Nephron progenitor cell (in vitro differentiated cells): ENCODE results near the gene GH2.
"Not testable (repeated sequence)": the region's sequence is repeated elsewhere in the genome, so short reads cannot be mapped to it uniquely, and the experiment has no call there.

Source experiments
- DNase-seq: peaks from one replicate; pipeline ENCODE4 v3.0.0; 2021
- H3K27ac Mint-ChIP-seq: 2 replicates; pipeline ENCODE4 v1.8.0; 2021; ENCODE audit warnings: mild to moderate bottlenecking, moderate library complexity, mixed read lengths
- H3K27me3 Mint-ChIP-seq: 2 replicates; pipeline ENCODE4 v1.8.0; 2021; ENCODE audit warnings: mild to moderate bottlenecking, low read depth, mixed read lengths; ENCODE audit not compliant: poor library complexity
- H3K36me3 Mint-ChIP-seq: 2 replicates; pipeline ENCODE4 v1.8.0; 2021; ENCODE audit warnings: low read depth, mixed read lengths
- H3K4me1 Mint-ChIP-seq: 2 replicates; pipeline ENCODE4 v1.8.0; 2021; ENCODE audit warnings: mixed read lengths
- H3K4me3 Mint-ChIP-seq: 2 replicates; pipeline ENCODE4 v1.8.0; 2021; ENCODE audit warnings: mild to moderate bottlenecking, moderate library complexity, mixed read lengths
- H3K9me3 Mint-ChIP-seq: 2 replicates; pipeline ENCODE4 v1.8.0; 2021; ENCODE audit warnings: mild to moderate bottlenecking, moderate library complexity, mixed read lengths
- TF ChIP-seq, protein P1 (sequence below): fragments of 200-600 bp; sonication (generic); IDR thresholded peaks from 2 replicates; pipeline ENCODE4 v1.5.0; 2021; ENCODE audit warnings: antibody characterized with exemption

The GH2 gene

DNA sequence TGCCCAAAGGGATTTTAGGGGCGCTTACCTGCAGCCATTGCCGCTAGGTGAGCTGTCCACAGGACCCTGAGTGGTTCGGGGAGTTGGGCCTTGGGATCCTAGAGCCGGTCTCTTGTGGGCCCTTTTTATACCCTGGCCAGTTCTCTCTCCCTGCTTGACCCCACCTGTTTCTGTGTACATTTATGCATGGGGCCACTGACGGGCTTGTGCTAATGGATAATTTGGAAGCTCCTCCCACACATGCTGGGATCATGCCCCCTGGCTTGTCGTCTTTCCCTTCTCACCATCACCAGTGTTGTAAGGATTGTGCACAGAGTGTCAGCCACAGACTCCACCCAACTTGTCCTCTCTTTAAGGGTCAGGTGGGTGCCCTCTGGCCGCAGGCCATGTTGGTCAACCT, 8.2 kb downstream of the GH2 start, which contains the start of gene CSH2:
Gene CSH2 (minus strand): TSS at position 101 of the 400 bp plus-strand sequence. CDS start 63 bp downstream, at position 38.
- not testable (repeated sequence) for DNase-seq, H3K4me1 Mint-ChIP-seq, H3K36me3 Mint-ChIP-seq, H3K27ac Mint-ChIP-seq, H3K9me3 Mint-ChIP-seq, H3K4me3 Mint-ChIP-seq
- H3K27me3 Mint-ChIP-seq = peaks cover 28% of the 10 kb centered on the region

DNA sequence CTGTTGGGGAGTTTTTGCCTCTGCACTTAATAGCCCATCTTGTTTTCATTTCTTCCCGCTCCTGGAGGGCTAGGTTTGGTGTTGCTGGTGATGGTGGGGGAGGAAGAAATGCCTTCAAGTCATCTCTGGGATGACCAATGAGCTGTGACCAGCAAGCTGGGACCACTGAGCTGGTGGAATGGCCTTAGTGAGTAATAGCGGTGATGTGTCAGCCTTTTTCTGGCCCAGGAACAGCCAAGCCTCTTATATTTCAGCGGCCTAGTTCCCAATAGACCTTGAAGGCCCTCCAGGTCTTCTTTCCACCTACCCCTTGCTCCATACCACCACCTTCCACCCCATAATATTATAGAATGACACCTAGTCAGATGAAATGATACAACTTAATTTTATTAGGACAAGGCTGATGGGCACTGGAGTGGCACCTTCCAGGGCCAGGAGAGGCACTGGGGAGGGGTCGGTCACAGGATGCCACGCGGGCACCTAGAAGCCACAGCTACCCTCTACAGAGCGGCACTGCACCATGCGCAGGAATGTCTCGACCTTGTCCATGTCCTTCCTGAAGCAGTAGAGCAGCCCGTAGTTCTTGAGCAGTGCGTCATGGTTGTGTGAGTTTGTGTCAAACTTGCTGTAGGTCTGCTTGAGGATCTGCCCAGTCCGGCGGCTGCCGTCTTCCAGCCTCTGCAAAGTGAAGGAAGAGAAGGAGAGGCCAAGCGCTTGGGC, 9.9 kb downstream of the GH2 start:
- H3K36me3 Mint-ChIP-seq, H3K4me3 Mint-ChIP-seq, H3K4me1 Mint-ChIP-seq, H3K9me3 Mint-ChIP-seq, DNase-seq, H3K27ac Mint-ChIP-seq: not testable (repeated sequence)
- H3K27me3 Mint-ChIP-seq = peaks cover 16% of the 10 kb centered on the region

DNA sequence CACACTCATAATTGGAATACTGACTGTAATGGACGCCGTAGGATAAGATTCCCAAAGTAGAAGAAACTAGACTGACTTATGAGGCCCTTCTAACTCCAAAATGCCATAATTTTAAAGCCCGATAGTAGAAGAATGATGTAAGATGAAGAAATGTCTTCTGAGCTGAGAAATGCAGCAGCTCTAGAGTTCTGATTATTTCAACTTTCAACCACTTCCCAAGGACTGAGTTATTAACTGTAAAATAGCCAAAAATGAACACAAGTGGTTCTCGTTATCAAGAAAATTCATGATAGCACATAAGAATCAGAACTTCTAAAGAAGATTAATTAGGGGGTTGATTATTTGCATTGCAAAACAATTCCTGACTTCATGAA, 11.5 kb downstream of the GH2 start:
- not testable (repeated sequence) for H3K36me3 Mint-ChIP-seq, DNase-seq, H3K9me3 Mint-ChIP-seq, H3K4me3 Mint-ChIP-seq, H3K4me1 Mint-ChIP-seq, H3K27me3 Mint-ChIP-seq, H3K27ac Mint-ChIP-seq

DNA sequence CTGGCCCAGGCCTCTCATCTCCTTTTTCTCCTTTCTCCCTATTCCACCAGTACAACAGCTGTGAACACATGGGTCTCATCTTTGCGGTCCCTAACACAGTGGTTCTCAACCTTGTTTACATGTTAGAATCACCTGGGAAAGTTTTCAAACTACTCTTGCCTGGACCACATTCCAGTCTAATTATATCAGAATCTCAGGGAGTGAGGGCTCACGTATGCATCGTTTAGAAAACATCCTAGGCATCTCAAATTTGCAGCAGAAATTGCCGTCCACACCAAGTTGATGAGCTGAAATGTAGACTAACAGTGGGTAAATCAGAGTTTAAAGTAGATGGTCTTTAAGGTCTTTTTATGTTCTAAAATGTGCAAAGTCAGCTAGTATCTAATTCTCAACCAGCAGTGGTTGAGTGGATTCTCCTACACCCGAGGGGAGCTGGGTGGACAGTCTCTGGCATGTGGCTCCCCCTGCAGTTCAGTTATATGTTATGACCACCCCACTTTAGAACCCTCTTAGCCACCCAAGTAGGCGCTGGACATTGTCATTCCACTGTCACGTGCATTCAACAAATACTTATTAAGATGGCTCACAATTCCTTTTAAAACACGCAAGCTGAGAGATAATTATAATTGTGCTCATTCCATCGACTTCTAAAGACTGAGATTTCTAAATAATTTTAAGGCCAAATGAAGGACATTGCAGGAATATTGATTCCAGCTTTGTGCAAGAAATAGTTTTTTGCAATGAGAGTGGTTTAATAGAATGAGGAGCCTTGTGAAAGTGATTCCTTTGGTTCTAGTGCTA, 12.1 kb downstream of the GH2 start:
- H3K4me3 Mint-ChIP-seq, H3K27me3 Mint-ChIP-seq, H3K36me3 Mint-ChIP-seq, H3K27ac Mint-ChIP-seq, H3K9me3 Mint-ChIP-seq, DNase-seq, H3K4me1 Mint-ChIP-seq: not testable (repeated sequence)

DNA sequence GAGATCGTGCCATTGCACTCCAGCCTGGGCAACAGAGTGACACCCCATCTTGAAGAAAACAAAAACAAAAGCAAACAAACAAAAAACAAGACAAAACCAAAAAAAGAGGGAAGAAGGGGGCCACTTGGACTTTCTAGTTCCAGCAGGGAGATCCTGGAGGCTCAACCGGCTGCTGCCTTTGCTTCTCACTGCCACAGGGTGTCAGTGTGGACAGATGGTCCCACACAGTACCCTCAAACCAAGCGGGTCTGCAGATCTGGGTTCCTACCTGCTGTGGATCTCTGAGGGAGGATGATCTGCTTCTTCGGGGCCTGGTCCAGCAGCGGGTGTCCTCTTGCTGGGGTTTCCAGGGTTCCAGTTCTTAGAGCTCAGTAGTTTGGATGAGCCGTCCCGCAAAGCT, 15.1 kb downstream of the GH2 start:
- H3K4me3 Mint-ChIP-seq, H3K36me3 Mint-ChIP-seq, DNase-seq, H3K27me3 Mint-ChIP-seq, H3K27ac Mint-ChIP-seq, H3K9me3 Mint-ChIP-seq, H3K4me1 Mint-ChIP-seq: not testable (repeated sequence)

DNA sequence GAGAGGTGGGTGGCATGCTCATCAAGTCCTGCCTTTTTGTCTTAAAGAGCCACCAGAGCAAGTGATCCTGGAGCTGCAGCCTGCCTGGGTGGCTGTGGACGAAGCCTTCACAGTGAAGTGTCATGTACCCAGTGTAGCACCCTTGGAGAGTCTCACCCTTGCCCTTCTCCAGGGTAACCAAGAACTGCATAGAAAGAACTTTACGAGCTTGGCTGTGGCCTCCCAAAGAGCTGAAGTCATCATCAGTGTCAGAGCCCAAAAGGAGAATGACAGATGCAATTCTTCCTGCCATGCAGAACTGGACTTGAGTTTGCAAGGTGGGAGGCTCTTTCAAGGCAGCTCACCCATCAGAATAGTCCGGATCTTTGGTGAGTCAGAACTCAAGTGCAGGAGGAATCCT, 22.5 kb downstream of the GH2 start:
- no peak overlapping the region for H3K27ac Mint-ChIP-seq
- no peaks in the 10 kb centered on the region for H3K4me1 Mint-ChIP-seq
- no peak overlapping the region for H3K4me3 Mint-ChIP-seq
- no peak for DNase-seq
- no peaks in the 10 kb centered on the region for H3K9me3 Mint-ChIP-seq
- TF ChIP-seq, protein P1, sequence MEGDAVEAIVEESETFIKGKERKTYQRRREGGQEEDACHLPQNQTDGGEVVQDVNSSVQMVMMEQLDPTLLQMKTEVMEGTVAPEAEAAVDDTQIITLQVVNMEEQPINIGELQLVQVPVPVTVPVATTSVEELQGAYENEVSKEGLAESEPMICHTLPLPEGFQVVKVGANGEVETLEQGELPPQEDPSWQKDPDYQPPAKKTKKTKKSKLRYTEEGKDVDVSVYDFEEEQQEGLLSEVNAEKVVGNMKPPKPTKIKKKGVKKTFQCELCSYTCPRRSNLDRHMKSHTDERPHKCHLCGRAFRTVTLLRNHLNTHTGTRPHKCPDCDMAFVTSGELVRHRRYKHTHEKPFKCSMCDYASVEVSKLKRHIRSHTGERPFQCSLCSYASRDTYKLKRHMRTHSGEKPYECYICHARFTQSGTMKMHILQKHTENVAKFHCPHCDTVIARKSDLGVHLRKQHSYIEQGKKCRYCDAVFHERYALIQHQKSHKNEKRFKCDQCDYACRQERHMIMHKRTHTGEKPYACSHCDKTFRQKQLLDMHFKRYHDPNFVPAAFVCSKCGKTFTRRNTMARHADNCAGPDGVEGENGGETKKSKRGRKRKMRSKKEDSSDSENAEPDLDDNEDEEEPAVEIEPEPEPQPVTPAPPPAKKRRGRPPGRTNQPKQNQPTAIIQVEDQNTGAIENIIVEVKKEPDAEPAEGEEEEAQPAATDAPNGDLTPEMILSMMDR = no peak
- H3K36me3 Mint-ChIP-seq = no peaks in the 10 kb centered on the region
- H3K27me3 Mint-ChIP-seq = peaks cover 47% of the 10 kb centered on the region

DNA sequence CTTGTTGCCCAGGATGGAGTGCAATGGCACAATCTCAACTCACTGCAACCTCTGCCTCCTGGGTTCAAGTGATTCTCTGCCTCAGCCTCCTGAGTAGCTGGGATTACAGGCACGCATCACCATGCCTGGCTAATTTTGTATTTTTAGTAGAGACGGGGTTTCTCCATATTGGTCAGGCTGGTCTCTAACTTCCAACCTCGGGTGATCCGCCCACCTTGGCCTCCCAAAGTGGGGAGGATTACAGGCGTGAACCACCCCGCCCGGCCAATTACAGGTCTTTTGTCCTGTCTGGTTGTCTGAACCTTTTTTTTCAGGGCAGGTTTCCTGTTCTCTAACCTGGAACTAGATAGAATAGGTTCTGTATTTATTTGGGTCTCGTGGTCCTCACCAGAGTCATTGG, 25.3 kb downstream of the GH2 start:
- H3K4me1 Mint-ChIP-seq, H3K4me3 Mint-ChIP-seq, DNase-seq, H3K27ac Mint-ChIP-seq, H3K9me3 Mint-ChIP-seq, H3K36me3 Mint-ChIP-seq: not testable (repeated sequence)
- peaks cover 72% of the 10 kb centered on the region for H3K27me3 Mint-ChIP-seq

DNA sequence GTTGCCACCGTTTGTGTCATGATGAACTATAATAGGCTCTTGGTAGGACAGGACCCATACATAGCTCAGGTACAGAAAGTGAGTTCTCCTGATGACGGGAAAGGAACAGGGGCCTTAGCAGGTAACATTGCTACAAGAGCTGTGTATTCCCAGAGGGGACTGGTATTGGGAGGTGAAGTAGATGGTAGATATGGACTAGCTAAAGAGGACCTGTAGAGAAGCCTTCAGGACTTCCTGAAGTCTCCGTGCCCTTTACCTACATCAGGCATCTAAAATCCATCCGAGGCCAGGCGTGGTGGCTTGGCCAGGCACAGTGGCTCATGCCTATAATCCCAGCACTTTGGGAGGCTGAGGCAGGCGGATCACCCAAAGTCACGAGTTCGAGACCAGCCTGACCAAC, 26.6 kb downstream of the GH2 start:
- Mint-ChIP-seq H3K4me1 (no peaks in the 10 kb centered on the region), H3K27me3 (peaks cover 83% of the 10 kb centered on the region), H3K36me3 (no peaks in the 10 kb centered on the region), H3K27ac (no peak overlapping the region), H3K4me3 (no peak overlapping the region), H3K9me3 (no peaks in the 10 kb centered on the region)
- no peak for DNase-seq
- TF ChIP-seq, protein P1 = no peak

DNA sequence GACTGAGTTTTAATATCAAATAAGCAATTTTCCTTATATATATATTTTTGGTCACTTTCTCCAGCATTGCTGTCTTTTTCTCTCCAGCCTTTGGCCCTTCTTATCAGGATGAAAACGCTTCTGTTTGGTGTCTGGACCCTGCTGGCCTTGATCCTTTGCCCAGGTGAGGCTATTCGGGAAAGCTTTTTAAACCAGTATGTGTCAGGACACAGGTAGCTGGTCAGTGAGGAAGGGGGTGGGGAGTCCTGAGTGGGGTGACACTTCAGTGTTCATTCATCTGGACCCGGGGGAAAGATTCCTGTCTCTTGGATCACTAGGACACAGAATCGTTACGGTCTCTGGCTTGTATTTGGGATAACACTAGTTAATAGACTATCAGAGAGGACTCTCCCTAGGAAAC, 27.0 kb downstream of the GH2 start:
- Mint-ChIP-seq H3K27ac (no peak overlapping the region), H3K27me3 (peaks cover 82% of the 10 kb centered on the region), H3K9me3 (peaks cover 2% of the 10 kb centered on the region), H3K4me1 (no peaks in the 10 kb centered on the region), H3K36me3 (no peaks in the 10 kb centered on the region), H3K4me3 (no peak overlapping the region)
- TF ChIP-seq, protein P1 = no peak
- DNase-seq = no peak
